Measurements from ENCODE around the gene ZNF830. TPM values are rescaled to one million over a fixed set of nuclear protein-coding genes. Genes with fewer than 3 reads are reported as not detected.

The ZNF830 gene
- total and polyA plus RNA-seq, 2 of the 13 experiments (the other 11 are each of a cell fraction or from before 2014, with no cell fraction given), result 6.1 to 19.0 TPM

GRCh38 chr17:34979153-34979552, 17.8 kb downstream of the ZNF830 start:
- Histone ChIP-seq H3K79me2 (ENCODE audit: insufficient read depth, low read length) (peaks cover 30% of the 10 kb centered on the region), H3K9ac (ENCODE audit: insufficient read depth, low read depth, low read length) (no peak overlapping the region), H3K4me2 (ENCODE audit: low read depth, low read length) (peak overlapping the region; percentile 85), H2AFZ (ENCODE audit: low read length) (no peak overlapping the region), H4K20me1 (ENCODE audit: insufficient read depth, low read length) (no peaks in the 10 kb centered on the region; the same call in 1 of the 2 replicates), H3K4me3 (replicated peaks in 1 of 3; ENCODE audit: insufficient read depth in 1 of 3, low read depth in 2 of 3, low read length in 3 of 3) (no peak overlapping the region), H3K27me3 (ENCODE audit: control insufficient read depth in 1 of 2, insufficient read depth in 2 of 2, low read length in 2 of 2) (no peaks in the 10 kb centered on the region), H3K4me1 (ENCODE audit: insufficient read depth, low read length) (peaks cover 39% of the 10 kb centered on the region), H3K27ac (ENCODE audit: extremely low read length, insufficient read depth, low read length) (no peak overlapping the region), H3K9me3 (ENCODE audit: low read length) (no peaks in the 10 kb centered on the region), H3K36me3 (replicated peaks in 1 of 2; ENCODE audit: control insufficient read depth in 1 of 2, insufficient read depth in 2 of 2, low read length in 2 of 2) (peaks cover 2 to 14% of the 10 kb centered on the region in 2 experiments; a peak in 4 of 5 replicates)
- no TSS peak for BruUV-seq (replicated peaks)
- WGBS (ENCODE audit: low lambda C conversion rate), result 95% methylated on average over 7 of the region's 7 CpGs
- TF ChIP-seq RFX5 (IDR thresholded peaks at IDR 0.05; ENCODE audit: low read depth, low read length) (no peak), ZNF256 (CRISPR knock-in tag; conservative IDR thresholded peaks at IDR 0.05) (no peak), HNRNPK (IDR thresholded peaks at IDR 0.05; ENCODE audit: low read depth, low read length, poor library complexity, severe bottlenecking) (no peak), MTA3 (CRISPR knock-in tag; IDR thresholded peaks at IDR 0.05) (no peak)
- intact Hi-C loops (cut with micrococcal nuclease; ENCODE audit: unreplicated experiment), result loop anchor here (5.0 kb wide), 1 partner anchor 557 kb away; no protein-coding TSS in a partner anchor
- CTCF ChIA-PET (ENCODE audit: low intra/inter-chr PET ratio, low total read pairs), result no interaction called here
- FAIRE-seq (no peak), DNase-seq (ENCODE audit: low spot score) (no peak), ATAC-seq (no peak)
- POLR2A ChIA-PET, result interaction anchor here (2.0 to 3.2 kb wide), 3 partner anchors 18 to 111 kb away, joined by 10 to 14 read pairs (median 12); partner anchors contain the start of genes CCT6B and ZNF830
- in situ Hi-C loops (cut with HindIII; ENCODE audit: extremely low pct_ligation_motif_present, low pct_unique_long_range_greater_than_20kb), result no loop called here

GRCh38 chr17:34979650-34980352, 18.5 kb downstream of the ZNF830 start:
- Histone ChIP-seq H2AFZ (ENCODE audit: low read length) (no peak overlapping the region), H3K9me3 (ENCODE audit: low read length) (no peaks in the 10 kb centered on the region), H3K27ac (ENCODE audit: extremely low read length, insufficient read depth, low read length) (peak overlapping the region; percentile 98), H4K20me1 (ENCODE audit: insufficient read depth, low read length) (no peaks in the 10 kb centered on the region; the same call in 1 of the 2 replicates), H3K79me2 (ENCODE audit: insufficient read depth, low read length) (peaks cover 32% of the 10 kb centered on the region), H3K4me1 (ENCODE audit: insufficient read depth, low read length) (peaks cover 44% of the 10 kb centered on the region), H3K4me3 (replicated peaks in 1 of 3; ENCODE audit: insufficient read depth in 1 of 3, low read depth in 2 of 3, low read length in 3 of 3) (peak overlapping the region; percentile 73 to 87 (median 86)), H3K27me3 (ENCODE audit: control insufficient read depth in 1 of 2, insufficient read depth in 2 of 2, low read length in 2 of 2) (no peaks in the 10 kb centered on the region), H3K9ac (ENCODE audit: insufficient read depth, low read depth, low read length) (peak overlapping the region; percentile 99), H3K4me2 (ENCODE audit: low read depth, low read length) (peak overlapping the region; percentile 85), H3K36me3 (replicated peaks in 1 of 2; ENCODE audit: control insufficient read depth in 1 of 2, insufficient read depth in 2 of 2, low read length in 2 of 2) (peaks cover 2 to 18% of the 10 kb centered on the region in 2 experiments; a peak in 4 of 5 replicates)
- ChIA-PET POLR2A (interaction anchor here (1.0 to 3.2 kb wide), 5 partner anchors 16 to 110 kb away, joined by 3 to 14 read pairs (median 10); partner anchors contain the start of genes CCT6B and ZNF830), CTCF (ENCODE audit: low intra/inter-chr PET ratio, low total read pairs) (no interaction called here)
- ATAC-seq (0 out of 3 replicates have a peak, but pooled peaks have one; percentile 13), DNase-seq (ENCODE audit: low spot score) (peak; percentile 15), FAIRE-seq (no peak)
- TSS peak; percentile 91 for BruUV-seq (replicated peaks)
- in situ Hi-C loops (cut with HindIII; ENCODE audit: extremely low pct_ligation_motif_present, low pct_unique_long_range_greater_than_20kb) (no loop called here), intact Hi-C loops (cut with micrococcal nuclease; ENCODE audit: unreplicated experiment) (loop anchor here (2.0 to 5.0 kb wide), 2 partner anchors 19 to 558 kb away; partner anchors contain the start of genes CCT6B and ZNF830)
- 36% methylated on average over 15 of the region's 15 CpGs for WGBS (ENCODE audit: low lambda C conversion rate)
- TF ChIP-seq FOXP1 (IDR thresholded peaks at IDR 0.05) (no peak), FOXP1 (CRISPR knock-in tag; IDR thresholded peaks at IDR 0.05) (no peak), CREB1 (IDR thresholded peaks at IDR 0.05) (no peak), CREB1 (CRISPR knock-in tag; IDR thresholded peaks at IDR 0.05) (peak; percentile 14; the same call in 1 of the 2 replicates), ASH2L (IDR thresholded peaks at IDR 0.05; ENCODE audit: insufficient read length, low read depth, low read length) (peak; percentile 5), FOXA1 (IDR thresholded peaks at IDR 0.05) (no peak), FOXA1 (CRISPR knock-in tag; IDR thresholded peaks at IDR 0.05) (peak; percentile 11; the same call in 1 of the 2 replicates), SMARCC2 (IDR thresholded peaks at IDR 0.05) (no peak), IRF2 (CRISPR knock-in tag; IDR thresholded peaks at IDR 0.05) (no peak), HNRNPL (IDR thresholded peaks at IDR 0.05; ENCODE audit: low read depth, low read length) (no peak), GABPA (IDR thresholded peaks at IDR 0.05; ENCODE audit: low read depth, low read length) (no peak), GABPA (CRISPR knock-in tag; IDR thresholded peaks at IDR 0.05; ENCODE audit: low read depth) (no peak; the same call in 1 of the 2 replicates), CERS6 (CRISPR knock-in tag; IDR thresholded peaks at IDR 0.05) (no peak), ATF2 (CRISPR knock-in tag; IDR thresholded peaks at IDR 0.05) (no peak)
